HG03045 (cell line): ENCODE measurements around the gene NEUROG1.
"Not testable (repeated sequence)": the region's sequence is repeated elsewhere in the genome, so short reads cannot be mapped to it uniquely, and the experiment has no call there.

Source experiments
- ATAC-seq: cut with Tn5 transposase; IDR thresholded peaks from one replicate; pipeline ENCODE4 v1.9.1; 2021; ENCODE audit warnings: mild to moderate bottlenecking, moderate library complexity; ENCODE audit not compliant: unreplicated experiment

NEUROG1 gene

DNA sequence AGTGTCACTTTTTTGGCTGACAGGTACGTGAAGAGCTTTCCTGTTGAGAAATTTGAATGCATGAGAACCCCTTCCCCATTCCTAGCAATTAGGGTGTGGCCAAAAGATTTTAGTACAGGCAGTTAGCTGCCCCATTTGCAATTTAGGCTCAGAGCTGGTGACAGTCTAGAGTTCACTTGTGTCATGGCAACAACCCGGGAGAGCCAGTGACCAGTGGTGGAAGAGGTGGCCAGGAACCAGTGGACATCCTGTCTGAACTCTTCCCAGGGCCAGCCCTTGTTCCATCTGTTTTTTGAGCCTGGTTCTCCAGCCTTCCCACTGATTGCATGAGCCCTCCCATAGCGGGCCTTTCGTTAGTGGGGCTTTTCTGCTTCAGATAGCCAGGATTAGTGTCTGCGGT lies 2.5 kb upstream of the NEUROG1 start:
- no peak for ATAC-seq

GRCh38 chr5:135537745-135538144 lies 2.0 kb upstream of the NEUROG1 start:
- no peak for ATAC-seq

DNA sequence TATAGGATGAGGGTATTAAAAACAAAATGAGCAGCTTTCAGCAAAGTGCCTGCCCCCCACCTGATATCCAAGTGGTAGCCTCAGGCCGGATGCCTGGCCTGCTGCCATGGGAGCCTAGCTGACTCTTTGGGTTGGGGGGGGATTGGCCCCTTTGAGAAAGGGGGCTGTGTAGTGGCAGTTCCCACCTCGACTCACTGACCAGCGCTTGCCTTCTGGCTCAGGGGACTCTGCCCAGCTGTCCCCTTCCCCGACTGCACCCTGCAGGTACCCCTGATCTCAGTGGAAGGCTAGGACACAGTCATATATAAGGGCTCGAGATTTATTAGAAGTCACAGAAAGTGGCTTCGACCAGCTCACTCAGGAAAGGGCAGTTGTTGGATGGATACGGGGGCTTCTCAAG lies 1.5 kb upstream of the NEUROG1 start:
- no peak for ATAC-seq

- no peak for ATAC-seq
These were observed 344 bp downstream of the NEUROG1 start for GRCh38 chr5:135535420-135535819.

GRCh38 chr5:135534609-135535419 lies 950 bp downstream of the NEUROG1 start:
- no peak for ATAC-seq

DNA sequence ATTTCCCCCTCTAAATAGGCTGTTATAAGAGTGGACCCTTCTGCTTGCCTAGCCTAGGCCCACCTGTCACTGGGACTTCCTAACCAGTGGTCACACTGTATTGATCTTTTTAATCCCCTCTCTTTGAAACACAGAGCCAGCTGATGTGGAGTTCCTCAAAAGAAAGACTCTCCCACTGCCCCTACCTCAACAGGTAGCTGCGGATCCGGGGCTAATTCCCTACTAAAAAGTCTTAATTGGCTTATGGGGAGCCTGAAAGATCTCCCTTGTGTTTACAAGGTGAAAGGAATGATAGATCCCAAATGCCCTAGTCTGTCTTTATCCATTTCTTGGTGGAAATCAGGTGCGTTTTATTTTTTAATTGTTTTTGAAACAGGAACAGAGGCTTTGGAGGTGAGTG lies 2.0 kb downstream of the NEUROG1 start:
- no peak for ATAC-seq

- no peak for ATAC-seq
These were observed 2.4 kb downstream of the NEUROG1 start for GRCh38 chr5:135533334-135533733.

DNA sequence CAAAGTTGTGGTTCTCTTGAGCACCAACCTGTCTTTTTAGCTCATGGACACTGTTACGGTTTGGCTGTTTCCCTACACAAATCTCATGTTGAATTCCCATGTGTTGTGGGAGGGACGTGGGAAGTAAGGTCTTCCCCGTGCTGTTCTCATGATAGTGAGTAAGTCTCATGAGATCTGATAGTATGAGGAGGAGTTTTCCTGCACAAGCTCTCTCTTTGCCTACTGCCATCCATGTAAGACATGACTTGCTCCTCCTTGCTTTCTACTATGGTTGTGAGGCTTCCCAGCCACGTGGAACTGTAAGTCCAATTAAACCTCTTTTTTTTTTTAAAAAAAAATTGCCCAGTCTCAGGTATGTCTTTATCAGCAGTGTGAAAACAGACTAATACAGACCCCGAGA lies 6.2 kb downstream of the NEUROG1 start:
- not testable (repeated sequence) for ATAC-seq

- no peak for ATAC-seq
These were observed 8.8 kb downstream of the NEUROG1 start for GRCh38 chr5:135526924-135527323.

- ATAC-seq: no peak
These were observed 13.8 kb downstream of the NEUROG1 start for GRCh38 chr5:135521964-135522363.

DNA sequence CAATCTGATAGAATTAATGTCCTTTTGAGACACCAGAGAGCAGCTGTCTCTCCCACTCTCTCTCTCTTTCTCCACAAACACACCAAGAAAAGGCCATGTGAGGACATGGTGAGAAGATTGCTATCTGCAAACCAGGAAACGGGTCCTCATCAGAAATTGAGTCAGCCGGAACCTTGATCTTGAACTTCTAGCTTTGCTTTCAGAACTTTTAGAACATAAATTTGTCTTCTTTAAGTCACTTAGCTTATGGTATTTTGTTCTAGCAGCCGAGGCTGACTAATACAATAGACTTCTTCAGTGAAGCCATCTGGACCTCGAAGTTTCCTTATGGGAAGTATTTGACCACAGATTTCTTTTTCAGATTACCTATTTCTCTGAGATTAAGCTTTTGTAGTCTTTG lies 18.1 kb downstream of the NEUROG1 start:
- ATAC-seq: no peak

DNA sequence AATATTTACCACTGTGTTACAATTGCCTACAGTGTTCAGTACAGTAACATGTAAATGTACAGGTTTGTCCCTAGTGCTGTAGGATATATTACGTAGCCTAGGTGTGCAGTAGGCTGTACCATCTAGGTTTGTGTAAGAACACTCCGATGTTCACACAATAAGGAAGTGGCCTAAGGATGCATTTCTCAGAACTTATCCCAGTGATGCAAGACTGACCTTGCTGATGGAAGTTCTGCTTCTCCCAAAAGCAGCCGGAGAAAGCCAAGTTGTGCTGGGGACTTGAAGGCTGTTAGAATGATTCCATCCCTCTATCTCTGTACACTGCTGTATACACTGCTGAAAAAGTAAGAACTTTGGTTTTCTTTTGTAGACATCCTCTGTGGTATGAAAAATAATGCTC lies 21.6 kb downstream of the NEUROG1 start:
- no peak for ATAC-seq

- no peak for ATAC-seq
These were observed 23.8 kb downstream of the NEUROG1 start for GRCh38 chr5:135511761-135512575.

- ATAC-seq: no peak
These were observed 25.8 kb downstream of the NEUROG1 start for GRCh38 chr5:135509995-135510394.

DNA sequence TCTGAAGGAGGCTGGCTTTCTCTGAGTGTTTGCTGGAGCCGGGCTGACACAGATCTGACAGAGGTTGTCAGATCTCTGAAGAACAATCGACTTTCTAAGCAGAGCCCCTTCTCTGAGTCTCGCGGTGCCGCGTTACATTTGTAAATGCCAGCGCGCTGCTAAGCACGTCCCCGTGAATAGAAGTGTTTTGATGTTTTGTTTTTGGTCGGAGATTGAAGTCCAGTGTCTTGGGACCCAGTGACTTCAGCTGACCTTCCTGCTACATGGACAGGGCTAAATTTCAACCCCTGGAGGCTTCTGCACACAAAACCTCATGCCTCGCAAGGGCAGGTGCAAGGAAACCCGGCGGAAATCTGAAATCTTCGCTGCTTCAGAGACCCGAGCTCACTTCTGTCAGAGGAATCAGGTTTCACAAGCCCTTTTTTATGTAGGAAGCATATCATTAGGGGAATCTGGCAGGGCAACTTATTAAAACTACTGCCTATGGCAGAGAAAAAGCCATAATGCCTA lies 27.2 kb downstream of the NEUROG1 start:
- no peak for ATAC-seq

DNA sequence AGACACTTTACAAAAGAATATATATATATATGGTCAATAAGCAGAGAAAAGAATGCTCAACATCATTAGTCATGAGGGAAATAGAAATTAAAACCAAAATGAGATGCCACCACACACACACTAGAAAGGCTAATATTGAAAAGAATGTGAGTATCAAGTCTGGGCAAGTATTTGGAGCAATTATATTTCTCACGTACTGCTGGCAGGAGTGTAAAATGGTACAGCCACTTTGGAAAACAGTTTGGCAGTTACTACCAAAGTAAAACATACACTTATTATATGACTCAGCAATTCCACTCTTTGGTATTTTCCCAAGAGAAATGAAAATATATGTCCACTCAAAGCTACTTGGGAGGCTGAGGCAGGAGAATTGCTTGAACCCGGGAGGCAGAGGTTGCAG lies 29.8 kb downstream of the NEUROG1 start:
- no peak for ATAC-seq

DNA sequence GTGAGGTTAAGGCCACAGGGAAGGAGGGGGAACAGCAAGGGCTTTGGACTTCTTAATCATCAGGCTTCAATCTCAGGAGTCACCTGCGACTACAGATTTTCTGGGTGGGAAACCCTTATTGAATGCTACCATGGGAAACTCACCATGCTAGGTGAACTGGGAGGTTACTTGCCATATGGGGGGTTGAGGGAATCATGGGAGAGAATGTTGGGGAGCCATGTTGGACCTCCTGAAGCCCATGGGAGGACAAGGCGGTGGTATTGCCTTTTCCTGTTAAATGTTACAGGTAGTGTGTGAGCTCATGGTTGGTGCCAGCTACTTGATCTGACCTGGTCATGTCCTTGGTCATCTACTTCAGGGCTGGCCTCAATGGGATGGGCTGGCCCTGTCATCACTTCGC lies 31.4 kb downstream of the NEUROG1 start:
- no peak for ATAC-seq

DNA sequence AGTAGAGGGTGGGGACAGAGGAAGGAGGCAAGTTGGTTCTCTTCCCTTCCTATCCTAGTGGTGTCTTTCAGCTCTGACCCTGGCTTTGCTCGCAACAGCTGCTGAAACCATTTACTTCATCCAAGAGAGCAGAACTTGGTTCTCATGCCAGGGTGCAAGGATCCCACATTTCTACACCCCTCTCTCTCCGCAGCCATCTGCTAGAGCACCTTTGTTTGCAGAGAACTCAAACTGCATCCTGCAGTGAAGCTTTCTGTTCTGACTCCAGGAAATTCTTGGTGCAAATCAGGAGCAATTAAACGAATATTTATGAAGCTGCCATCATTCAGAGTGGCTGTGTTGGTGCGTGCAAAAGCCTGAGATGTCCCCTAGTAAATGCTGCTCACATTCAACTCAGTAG lies 31.9 kb downstream of the NEUROG1 start:
- no peak for ATAC-seq

DNA sequence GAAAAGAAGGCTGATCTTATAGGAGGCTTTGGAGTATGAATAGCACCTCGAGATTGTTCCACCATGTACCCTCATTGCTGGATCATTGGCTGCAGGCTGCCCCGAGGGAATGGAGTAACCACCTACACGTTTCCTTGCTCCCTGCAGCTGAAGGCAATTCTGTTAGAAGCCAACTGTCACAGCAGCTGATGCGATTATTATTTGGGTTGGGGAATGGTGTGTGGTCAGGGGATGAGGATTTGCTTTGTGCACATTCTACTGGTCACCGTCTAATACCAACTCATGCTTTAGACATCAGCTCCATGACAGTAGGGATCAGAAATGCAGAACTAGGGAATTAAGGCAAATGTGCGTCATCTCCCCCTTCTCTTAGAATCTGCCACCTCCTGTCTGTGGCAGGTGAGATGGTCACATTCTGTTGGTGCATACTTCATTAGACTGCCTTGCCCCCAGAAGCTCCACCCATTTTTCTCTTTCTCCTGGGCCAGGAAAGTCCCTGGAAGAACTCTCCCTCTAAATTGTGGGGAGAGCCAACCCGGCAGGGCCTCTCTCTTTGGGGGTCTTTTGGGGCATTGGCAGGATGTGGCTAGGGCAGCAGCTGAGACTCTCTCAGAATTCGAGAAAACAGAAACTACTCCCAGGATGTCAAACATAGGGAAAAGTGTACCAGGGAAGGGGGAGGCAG lies 32.8 kb downstream of the NEUROG1 start:
- ATAC-seq: no peak

DNA sequence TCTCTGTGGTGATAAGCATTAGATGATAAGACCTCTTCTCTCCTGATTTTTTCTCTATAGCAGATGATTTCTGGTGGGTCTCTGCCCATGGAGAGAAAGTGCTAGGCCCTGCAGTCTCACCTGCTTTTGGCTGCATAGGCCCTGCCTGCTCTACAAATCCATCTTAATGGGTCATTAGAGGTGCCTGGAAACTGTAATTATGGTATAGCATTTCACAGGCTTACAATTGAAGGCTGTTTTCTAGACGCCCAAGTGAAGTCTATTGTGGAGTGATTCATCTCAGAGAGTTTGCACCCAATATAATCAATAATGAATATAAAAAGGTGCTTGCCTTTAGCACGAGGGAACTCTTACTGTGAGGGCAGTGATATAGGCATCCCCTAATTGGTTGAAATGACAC lies 33.8 kb downstream of the NEUROG1 start:
- no peak for ATAC-seq

- ATAC-seq: no peak
These were observed 37.1 kb downstream of the NEUROG1 start for GRCh38 chr5:135498637-135498995.
